DND-41 (cell line): ENCODE results near the gene ZNF829.
A peak's percentile ranks its signal among the peaks of the same experiment; 100 is the strongest.

ENCODE experiments used
- ATAC-seq: fragments of 200-7000 bp; cut with Tn5 transposase; 3 replicates; pipeline ENCODE4 v1.9.1; 2021; ENCODE audit warnings: low read depth; ENCODE audit not compliant: insufficient read depth
- DNase-seq: peaks from one replicate; pipeline ENCODE4 v3.0.0-alpha.2; 2020
- H2AFZ ChIP-seq: 2 replicates; pipeline ENCODE4 v1.6.0; 2012; ENCODE audit warnings: low read depth, low read length
- H3K27ac ChIP-seq: 2 replicates; pipeline ENCODE4 v1.5.1; 2012; ENCODE audit warnings: low read length, inconsistent platforms
- H3K27me3 ChIP-seq: fragments of 200-600 bp; sonication (generic); 2 replicates; pipeline ENCODE4 v1.6.0; 2012; ENCODE audit warnings: low read length, mild to moderate bottlenecking, inconsistent platforms; ENCODE audit not compliant: insufficient read depth, poor library complexity
- H3K36me3 ChIP-seq: 2 replicates; pipeline ENCODE4 v1.5.1; 2012; ENCODE audit warnings: low read length, inconsistent platforms; ENCODE audit not compliant: insufficient read depth
- H3K4me1 ChIP-seq: 2 replicates; pipeline ENCODE4 v1.5.1; 2012; ENCODE audit warnings: mild to moderate bottlenecking, low read length; ENCODE audit not compliant: insufficient read depth
- H3K4me2 ChIP-seq: 2 replicates; pipeline ENCODE4 v1.6.0; 2012; ENCODE audit warnings: mild to moderate bottlenecking, moderate library complexity, low read length, inconsistent platforms; ENCODE audit not compliant: insufficient read depth
- H3K4me3 ChIP-seq, 2 experiments: fragments of 200-600 bp in 1 of 2; shearing (Covaris generic) in 1 of 2; 2 replicates each; pipeline ENCODE4 v1.5.1; 2012 to 2016; ENCODE audit warnings: inconsistent platforms in 2 of 2, low read length in 2 of 2, mild to moderate bottlenecking in 2 of 2, low read depth in 1 of 2, moderate library complexity in 1 of 2
- H3K79me2 ChIP-seq: 2 replicates; pipeline ENCODE4 v1.6.0; 2012; ENCODE audit warnings: low read length, inconsistent platforms; ENCODE audit not compliant: insufficient read depth
- H3K9ac ChIP-seq: 2 replicates; pipeline ENCODE4 v1.6.0; 2012; ENCODE audit warnings: low read depth, mild to moderate bottlenecking, inconsistent platforms, low read length, moderate library complexity
- H3K9me3 ChIP-seq: 2 replicates; pipeline ENCODE4 v1.5.1; 2012; ENCODE audit warnings: low read length, moderate library complexity, mild to moderate bottlenecking, inconsistent platforms; ENCODE audit not compliant: insufficient read depth, severe bottlenecking
- H4K20me1 ChIP-seq: 2 replicates; pipeline ENCODE4 v1.6.0; 2012; ENCODE audit warnings: low read length; ENCODE audit not compliant: insufficient read depth
- EZH2 ChIP-seq: IDR thresholded peaks from 3 replicates; pipeline ENCODE4 v1.6.1; 2012; ENCODE audit warnings: borderline replicate concordance, low read depth, mild to moderate bottlenecking, moderate library complexity, low read length, inconsistent platforms; ENCODE audit not compliant: severe bottlenecking
- TF ChIP-seq, protein P1 (sequence below): IDR thresholded peaks from 2 replicates; pipeline ENCODE4 v1.5.1; 2012; ENCODE audit warnings: borderline replicate concordance, low read length, moderate library complexity, mild to moderate bottlenecking; ENCODE audit not compliant: poor library complexity, severe bottlenecking; ENCODE audit errors: extremely low read depth

ZNF829 gene

DNA sequence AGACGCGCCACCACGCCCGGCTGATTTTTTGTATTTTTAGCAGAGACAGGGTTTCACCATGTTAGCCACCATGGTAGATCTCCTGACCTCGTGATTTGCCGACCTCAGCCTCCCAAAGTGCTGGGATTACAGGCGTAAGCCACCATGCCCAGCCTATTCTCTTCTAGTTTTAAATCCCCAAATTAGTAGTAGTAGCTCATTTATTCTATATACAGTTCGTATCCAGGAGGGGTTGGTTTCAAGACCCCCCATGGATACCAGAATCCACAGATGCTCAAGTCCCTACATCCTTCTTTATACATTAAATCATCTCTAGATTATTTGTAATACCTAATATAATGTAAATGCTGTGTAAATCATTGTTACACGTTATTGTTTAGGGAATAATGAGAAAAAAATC is 2.0 kb upstream of the ZNF829 start:
- H3K79me2 ChIP-seq: peaks cover 51% of the 10 kb centered on the region
- H3K4me2 ChIP-seq: 0 out of 2 replicates have a peak overlapping the region, but pooled peaks have one; percentile 83
- ATAC-seq (no peak), DNase-seq (no peak)
- H3K4me1 ChIP-seq: peaks cover 34% of the 10 kb centered on the region
- no peak overlapping the region for H3K27ac ChIP-seq
- no peak overlapping the region for H3K4me3 ChIP-seq
- H3K9me3 ChIP-seq: peaks cover 8% of the 10 kb centered on the region
- TF ChIP-seq, protein P1, sequence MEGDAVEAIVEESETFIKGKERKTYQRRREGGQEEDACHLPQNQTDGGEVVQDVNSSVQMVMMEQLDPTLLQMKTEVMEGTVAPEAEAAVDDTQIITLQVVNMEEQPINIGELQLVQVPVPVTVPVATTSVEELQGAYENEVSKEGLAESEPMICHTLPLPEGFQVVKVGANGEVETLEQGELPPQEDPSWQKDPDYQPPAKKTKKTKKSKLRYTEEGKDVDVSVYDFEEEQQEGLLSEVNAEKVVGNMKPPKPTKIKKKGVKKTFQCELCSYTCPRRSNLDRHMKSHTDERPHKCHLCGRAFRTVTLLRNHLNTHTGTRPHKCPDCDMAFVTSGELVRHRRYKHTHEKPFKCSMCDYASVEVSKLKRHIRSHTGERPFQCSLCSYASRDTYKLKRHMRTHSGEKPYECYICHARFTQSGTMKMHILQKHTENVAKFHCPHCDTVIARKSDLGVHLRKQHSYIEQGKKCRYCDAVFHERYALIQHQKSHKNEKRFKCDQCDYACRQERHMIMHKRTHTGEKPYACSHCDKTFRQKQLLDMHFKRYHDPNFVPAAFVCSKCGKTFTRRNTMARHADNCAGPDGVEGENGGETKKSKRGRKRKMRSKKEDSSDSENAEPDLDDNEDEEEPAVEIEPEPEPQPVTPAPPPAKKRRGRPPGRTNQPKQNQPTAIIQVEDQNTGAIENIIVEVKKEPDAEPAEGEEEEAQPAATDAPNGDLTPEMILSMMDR: no peak
- no peak for TF ChIP-seq EZH2
- H3K36me3 ChIP-seq: peaks cover 51% of the 10 kb centered on the region
- no peaks in the 10 kb centered on the region for H4K20me1 ChIP-seq
- no peak overlapping the region for H3K9ac ChIP-seq
- no peaks in the 10 kb centered on the region for H3K27me3 ChIP-seq
- no peak overlapping the region for H2AFZ ChIP-seq

DNA sequence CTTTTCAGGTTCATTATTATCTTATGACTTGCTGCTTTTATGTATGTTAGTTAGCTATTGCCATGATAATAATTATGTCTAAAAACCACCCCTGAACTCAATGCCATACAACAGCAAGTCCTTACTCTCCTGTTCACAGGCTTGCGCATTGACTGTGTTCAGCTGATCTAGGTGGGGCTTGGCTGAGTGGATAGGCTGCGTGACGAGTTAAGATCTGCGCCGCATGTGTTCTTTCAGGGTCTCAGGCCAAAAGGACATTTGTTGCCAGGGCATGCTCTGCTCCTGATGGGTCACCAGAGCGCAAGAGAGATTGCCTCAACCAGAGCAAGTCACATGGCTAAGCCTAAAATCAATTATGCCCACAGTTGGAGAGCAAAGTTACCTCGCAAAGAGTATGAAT is 900 bp upstream of the ZNF829 start:
- peaks cover 8% of the 10 kb centered on the region for H3K9me3 ChIP-seq
- peaks cover 51% of the 10 kb centered on the region for H3K79me2 ChIP-seq
- DNase-seq (peak; percentile 49), ATAC-seq (0 out of 3 replicates have a peak, but pooled peaks have one; percentile 10)
- H3K4me3 ChIP-seq: peak overlapping the region; percentile 32 to 60; a peak in 3 of 4 replicates
- peak overlapping the region; percentile 82 for H2AFZ ChIP-seq
- H3K36me3 ChIP-seq: peaks cover 47% of the 10 kb centered on the region
- H3K4me1 ChIP-seq: peaks cover 34% of the 10 kb centered on the region
- peak overlapping the region; percentile 65 for H3K9ac ChIP-seq
- TF ChIP-seq EZH2: no peak
- TF ChIP-seq, protein P1: no peak
- H4K20me1 ChIP-seq: no peaks in the 10 kb centered on the region
- H3K4me2 ChIP-seq: peak overlapping the region; percentile 83
- peak overlapping the region; percentile 92 for H3K27ac ChIP-seq
- no peaks in the 10 kb centered on the region for H3K27me3 ChIP-seq

DNA sequence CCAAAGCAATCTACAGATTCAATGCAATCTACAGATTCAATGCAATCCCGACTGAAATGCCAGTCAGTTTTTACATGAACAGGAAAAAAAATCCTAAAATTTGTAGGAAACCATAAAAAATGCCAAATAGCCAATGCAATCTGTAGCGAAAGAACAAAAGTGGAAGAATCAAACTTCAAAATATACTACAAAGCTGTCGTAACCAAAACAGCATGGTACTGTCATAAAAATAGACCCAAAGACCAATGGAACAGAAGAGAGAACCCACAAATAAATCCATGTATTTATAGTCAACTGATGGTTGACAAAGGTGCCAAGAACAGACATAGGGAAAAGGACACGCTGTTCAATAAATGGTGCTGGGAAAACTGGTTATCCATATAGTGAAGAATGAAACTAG is 17.7 kb downstream of the ZNF829 start:
- H4K20me1 ChIP-seq: no peaks in the 10 kb centered on the region
- peaks cover 68% of the 10 kb centered on the region for H3K9me3 ChIP-seq
- no peak overlapping the region for H3K9ac ChIP-seq
- ATAC-seq: no peak
- H2AFZ ChIP-seq: no peak overlapping the region
- H3K27me3 ChIP-seq: no peaks in the 10 kb centered on the region
- no peak for DNase-seq
- TF ChIP-seq, protein P1: no peak
- TF ChIP-seq EZH2: no peak
- H3K4me3 ChIP-seq: no peak overlapping the region
- no peak overlapping the region for H3K4me2 ChIP-seq
- H3K27ac ChIP-seq: no peak overlapping the region
- H3K4me1 ChIP-seq: no peaks in the 10 kb centered on the region
- peaks cover 2% of the 10 kb centered on the region; the same call in 1 of the 2 replicates for H3K79me2 ChIP-seq
- H3K36me3 ChIP-seq: peaks cover 94% of the 10 kb centered on the region
